NCI-H524 (cell line): Measurements from ENCODE around the gene TNFSF12.
"Not testable (repeated sequence)": the region's sequence is repeated elsewhere in the genome, so short reads cannot be mapped to it uniquely, and the experiment has no call there.

Experiments used
- DNase-seq, 2 experiments: peaks; one replicate each; lab custom pipeline; 2025; lab: John Stamatoyannopoulos, UW

The TNFSF12 gene

GRCh38 chr17:7587420-7588151 is 38.7 kb downstream of the TNFSF12 start:
- DNase-seq: no peak

- DNase-seq: no peak
Observed at GRCh38 chr17:7588553-7589203, 39.8 kb downstream of the TNFSF12 start.

GRCh38 chr17:7589204-7589868 is 40.5 kb downstream of the TNFSF12 start:
- DNase-seq: peak in 1 of 2 experiments; percentile 65

DNA sequence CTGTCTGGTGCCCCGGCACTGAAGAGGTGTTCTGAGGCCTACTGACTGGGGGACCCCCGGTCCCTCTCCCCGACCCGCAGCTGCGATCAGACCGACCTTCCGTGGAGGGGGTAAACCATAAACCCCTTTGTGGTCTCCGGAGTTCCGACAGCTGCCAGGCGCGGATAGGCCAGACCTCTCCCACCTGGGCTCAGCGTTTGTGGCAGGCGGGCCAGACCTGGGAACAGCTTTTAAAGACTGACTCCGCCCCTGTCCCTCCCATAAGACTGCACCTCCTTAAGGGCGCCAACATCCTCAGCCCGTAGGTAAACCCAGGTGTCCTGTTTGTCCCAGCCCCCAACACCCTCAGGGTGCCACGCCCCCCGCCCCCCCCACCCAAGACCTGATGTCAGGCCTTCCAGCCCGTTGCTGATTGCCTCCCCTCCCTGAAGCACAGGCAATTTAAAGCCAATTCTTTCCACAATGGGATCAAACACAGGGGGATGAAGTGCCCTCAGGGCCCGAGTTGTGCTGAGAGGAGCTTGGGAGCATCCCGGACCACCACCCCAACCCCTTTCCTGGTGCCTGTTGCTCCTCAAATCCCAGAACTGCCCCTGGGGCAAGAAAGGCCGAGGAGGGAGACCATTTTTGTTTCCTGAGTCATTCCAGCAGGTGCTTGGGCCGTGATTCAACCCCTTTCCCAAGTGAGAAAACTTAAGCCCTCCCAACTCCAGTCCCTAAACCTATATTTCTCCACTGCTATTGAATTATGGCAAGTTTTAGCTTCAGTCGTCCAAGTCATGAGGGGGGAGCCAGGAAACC is 41.2 kb downstream of the TNFSF12 start, which contains the start of gene SOX15:
SOX15 (minus strand) TSS at position 204 of the 801 bp plus-strand sequence. CDS start 418 bp downstream, outside the sequence.
- no peak for DNase-seq

DNA sequence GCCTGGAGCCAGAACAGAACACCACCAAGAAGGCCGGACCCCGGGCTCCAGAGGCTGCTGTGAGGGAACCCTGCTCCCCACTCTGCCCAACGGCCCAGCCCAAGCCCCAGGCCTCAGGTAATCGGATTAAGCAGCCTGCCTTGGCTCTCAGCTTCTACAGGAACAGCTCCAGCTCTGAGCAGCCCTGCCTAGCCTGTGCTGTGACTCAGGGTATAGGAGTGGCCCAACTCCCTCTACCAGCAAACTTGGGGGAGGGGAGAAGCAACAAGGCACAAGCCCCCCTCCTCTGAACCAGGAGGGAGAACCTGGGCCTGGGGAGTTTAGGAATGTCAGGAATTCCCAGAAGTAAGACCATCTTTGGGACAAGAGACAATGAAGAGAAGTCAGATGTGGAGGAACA is 41.9 kb downstream of the TNFSF12 start:
- no peak for DNase-seq

DNA sequence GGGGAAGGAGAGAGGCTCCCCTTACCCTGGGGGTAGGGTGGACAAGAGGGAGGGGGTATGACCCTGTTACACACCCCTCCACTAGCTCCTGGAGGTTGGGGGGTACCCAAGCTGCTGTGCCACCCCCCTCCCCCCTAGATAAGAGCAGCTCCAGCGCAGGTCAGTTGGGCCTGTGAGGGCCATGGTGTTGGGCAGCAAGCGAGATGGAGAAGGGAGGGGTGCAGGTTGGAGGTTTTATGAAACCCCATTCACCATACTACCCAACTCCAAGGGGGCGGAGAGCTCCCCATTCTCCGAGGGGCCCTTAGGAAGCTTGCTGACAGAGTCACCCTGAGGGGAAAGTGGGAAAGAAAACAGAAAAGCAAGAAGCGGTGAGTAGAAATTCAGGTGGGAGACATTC is 42.7 kb downstream of the TNFSF12 start:
- no peak for DNase-seq

GRCh38 chr17:7592422-7593021 is 43.7 kb downstream of the TNFSF12 start:
- DNase-seq: no peak

DNA sequence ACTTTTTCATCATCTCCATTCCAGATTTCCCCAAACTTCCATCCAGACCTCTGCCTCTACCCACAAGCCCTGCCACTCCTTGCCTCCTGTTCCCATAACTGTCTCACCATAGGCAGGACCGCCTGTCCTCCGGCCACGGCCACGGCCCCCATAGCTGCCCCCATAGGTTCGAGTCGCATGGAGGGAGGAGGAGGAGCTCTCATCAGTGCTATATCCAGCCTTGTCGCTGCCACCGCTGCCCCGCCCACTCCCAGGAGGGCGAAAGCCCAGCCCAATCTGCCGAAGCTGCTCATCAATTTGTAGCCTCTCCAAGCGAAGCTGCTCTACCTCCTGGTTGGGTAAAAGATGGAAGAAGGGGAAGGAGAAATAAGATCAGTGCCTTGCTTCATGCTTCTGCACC is 44.4 kb downstream of the TNFSF12 start:
- no peak for DNase-seq

- DNase-seq: not testable (repeated sequence)
Observed at GRCh38 chr17:7597561-7597960, 48.7 kb downstream of the TNFSF12 start.

DNA sequence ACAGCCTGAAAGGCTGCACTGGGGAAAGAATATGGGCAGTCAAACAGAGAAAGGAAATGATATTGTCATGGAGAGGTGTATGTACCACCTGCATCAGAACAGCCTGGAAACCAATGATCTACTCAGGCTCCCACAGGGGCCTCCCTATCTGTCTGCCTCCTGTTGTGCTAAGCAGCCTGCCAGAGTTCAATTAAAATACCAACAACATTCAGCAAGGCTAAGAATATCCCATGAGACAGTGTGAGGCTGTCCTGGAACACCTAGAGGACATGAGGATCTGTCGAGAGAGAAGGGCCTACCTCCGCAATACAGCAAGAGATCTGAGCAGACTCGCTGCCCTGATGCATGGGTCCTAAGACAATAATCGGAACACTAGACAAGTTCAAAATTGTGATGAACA is 57.4 kb downstream of the TNFSF12 start:
- DNase-seq: no peak
